ENCODE measurements around the gene BEST2. TPM values are rescaled to one million over a fixed set of nuclear protein-coding genes. Genes with fewer than 3 reads are reported as not detected.
A peak's percentile ranks its signal among the peaks of the same experiment; 100 is the strongest.

Gene BEST2
- total RNA-seq, 4 donors from 2014 or later: 20.5 to 82.0 (median 40.6) TPM; not detected in 1

DNA sequence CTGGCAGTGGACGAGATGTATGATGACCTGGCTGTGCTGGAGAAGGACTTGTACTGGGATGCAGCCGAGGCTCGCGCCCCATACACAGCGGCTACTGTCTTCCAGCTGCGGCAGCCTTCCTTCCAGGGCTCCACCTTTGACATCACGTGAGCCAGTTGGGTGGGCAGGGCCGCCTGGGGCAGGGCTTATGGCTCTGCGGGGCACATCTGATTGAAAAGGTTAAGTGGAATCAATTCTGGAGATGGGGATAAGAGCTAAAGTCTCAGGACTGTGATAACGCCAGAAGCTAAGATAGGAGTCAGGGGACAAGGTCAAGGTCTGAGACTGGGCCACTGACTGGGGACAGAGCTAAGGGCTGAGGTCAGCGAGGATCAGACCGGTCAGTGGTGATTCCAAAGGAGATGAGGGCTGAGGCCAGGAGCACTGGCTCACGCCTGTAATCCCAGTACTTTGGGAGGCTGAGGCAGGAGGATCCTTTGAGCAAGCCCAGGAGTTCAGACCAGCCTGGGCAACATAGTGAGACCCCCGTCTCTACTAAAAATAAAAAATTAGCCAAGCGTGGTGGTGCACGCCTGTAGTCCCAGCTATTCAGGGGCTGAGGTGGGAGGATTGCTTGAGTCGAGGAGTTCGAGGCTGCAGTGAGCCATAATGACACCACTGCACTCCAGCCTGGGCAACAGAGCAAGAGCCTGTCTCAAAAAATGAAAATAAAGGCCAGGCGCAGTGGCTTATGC is 4.7 kb downstream of the BEST2 start:
- H3K9me3 ChIP-seq: no peaks in the 10 kb centered on the region
- no peak for DNase-seq

DNA sequence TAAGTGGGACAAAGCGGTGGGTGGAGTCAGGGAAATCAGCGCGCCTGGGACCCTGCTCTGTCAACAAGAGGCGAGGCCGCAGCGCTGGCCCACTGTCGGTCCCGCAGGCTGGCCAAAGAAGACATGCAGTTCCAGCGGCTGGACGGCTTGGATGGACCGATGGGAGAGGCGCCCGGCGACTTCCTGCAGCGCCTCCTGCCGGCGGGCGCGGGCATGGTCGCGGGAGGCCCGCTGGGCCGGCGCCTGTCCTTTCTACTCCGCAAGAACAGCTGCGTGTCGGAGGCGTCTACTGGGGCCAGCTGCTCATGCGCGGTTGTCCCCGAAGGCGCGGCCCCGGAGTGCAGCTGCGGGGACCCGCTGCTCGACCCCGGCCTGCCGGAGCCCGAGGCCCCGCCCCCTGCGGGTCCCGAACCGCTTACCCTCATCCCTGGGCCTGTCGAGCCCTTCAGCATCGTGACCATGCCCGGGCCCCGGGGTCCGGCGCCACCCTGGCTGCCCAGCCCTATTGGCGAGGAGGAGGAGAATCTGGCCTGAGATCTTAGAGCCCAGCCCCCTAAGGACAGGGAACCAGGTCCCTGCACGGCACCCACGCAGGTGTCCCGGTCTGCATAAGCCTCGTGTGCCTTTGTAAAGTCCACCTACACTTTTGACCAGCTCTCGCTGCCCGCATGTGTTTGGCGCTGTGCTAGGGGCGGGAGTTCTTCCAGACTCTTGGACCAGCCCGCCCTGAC is 6.1 kb downstream of the BEST2 start:
- Histone ChIP-seq H3K36me3 (peaks cover 0 to 2% (median 0%) of the 10 kb centered on the region in 3 donors), H3K27ac (peak overlapping the region in 2 of 4 donors; percentile 11 to 30), H3K27me3 (no peaks in the 10 kb centered on the region), H3K4me3 (peak overlapping the region in 3 of 4 donors; percentile 39 to 41 (median 39)), H3K9me3 (no peaks in the 10 kb centered on the region), H3K4me1 (peaks cover 0 to 11% (median 4%) of the 10 kb centered on the region in 4 donors)
- DNase-seq: peak; percentile 41 to 84 (median 82)
- TF ChIP-seq, protein P1, sequence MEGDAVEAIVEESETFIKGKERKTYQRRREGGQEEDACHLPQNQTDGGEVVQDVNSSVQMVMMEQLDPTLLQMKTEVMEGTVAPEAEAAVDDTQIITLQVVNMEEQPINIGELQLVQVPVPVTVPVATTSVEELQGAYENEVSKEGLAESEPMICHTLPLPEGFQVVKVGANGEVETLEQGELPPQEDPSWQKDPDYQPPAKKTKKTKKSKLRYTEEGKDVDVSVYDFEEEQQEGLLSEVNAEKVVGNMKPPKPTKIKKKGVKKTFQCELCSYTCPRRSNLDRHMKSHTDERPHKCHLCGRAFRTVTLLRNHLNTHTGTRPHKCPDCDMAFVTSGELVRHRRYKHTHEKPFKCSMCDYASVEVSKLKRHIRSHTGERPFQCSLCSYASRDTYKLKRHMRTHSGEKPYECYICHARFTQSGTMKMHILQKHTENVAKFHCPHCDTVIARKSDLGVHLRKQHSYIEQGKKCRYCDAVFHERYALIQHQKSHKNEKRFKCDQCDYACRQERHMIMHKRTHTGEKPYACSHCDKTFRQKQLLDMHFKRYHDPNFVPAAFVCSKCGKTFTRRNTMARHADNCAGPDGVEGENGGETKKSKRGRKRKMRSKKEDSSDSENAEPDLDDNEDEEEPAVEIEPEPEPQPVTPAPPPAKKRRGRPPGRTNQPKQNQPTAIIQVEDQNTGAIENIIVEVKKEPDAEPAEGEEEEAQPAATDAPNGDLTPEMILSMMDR (IDR thresholded peaks at IDR 0.05): peak; percentile 74 to 93 (median 91)
- TF ChIP-seq POLR2A (IDR thresholded peaks at IDR 0.05): peak in 1 of 2 donors; percentile 12

More for the DNA sequence above, 4.7 kb downstream of the BEST2 start:
- Histone ChIP-seq H3K36me3 (no peaks in the 10 kb centered on the region), H3K4me3 (no peak overlapping the region), H3K27me3 (no peaks in the 10 kb centered on the region), H3K27ac (no peak overlapping the region), H3K4me1 (peaks cover 0 to 11% (median 4%) of the 10 kb centered on the region in 4 donors)
- TF ChIP-seq, protein P1 (IDR thresholded peaks at IDR 0.05): no peak
- no peak for TF ChIP-seq POLR2A (IDR thresholded peaks at IDR 0.05)

DNA sequence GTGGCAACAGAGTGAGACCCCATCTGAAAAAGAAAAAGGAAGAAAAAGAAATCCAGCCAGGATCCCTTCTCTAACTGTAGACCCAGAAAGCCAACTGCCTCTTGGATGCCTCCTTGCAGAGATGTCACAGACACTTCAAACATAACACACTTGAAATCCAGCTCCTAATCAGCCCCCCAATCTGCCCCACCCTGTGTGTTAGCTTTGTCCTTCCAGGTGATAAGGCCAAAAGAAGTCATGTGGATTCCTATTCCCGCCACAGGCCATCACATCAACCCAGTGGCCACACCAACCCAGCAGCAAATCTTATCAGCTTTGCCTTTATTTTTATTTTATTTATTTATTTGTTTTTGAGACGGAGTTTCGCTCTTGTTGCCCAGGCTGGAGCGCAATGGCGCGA is 8.1 kb downstream of the BEST2 start:
- Histone ChIP-seq H3K9me3 (no peaks in the 10 kb centered on the region), H3K27ac (no peak overlapping the region), H3K4me1 (peaks cover 0 to 11% (median 4%) of the 10 kb centered on the region in 4 donors), H3K36me3 (peaks cover 0 to 22% (median 0%) of the 10 kb centered on the region in 3 donors), H3K27me3 (no peaks in the 10 kb centered on the region), H3K4me3 (no peak overlapping the region)
- no peak for DNase-seq
- TF ChIP-seq, protein P1 (IDR thresholded peaks at IDR 0.05): no peak
- TF ChIP-seq POLR2A (IDR thresholded peaks at IDR 0.05): no peak

DNA sequence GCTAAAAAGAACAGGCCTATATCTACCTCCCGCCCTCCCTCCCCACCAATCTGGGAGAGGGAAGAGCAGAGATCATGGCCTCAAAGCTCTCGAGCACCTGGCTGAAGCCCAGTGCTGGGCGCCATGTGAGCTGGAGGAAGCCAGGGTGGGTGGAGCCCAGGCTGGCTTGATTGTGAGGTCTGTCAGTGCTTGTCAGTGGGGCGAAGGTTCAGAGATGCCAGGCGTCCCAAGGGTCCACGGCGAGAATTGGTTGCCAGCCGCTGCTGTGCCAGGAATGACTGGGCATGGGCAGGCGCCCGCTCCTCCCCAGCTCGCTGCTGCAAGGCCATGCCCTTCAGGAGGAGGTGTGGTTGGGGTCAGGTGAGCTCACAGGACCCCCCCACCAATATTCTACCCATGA is 11.5 kb downstream of the BEST2 start:
- peaks cover 0 to 34% (median 0%) of the 10 kb centered on the region in 3 donors for H3K36me3 ChIP-seq

DNA sequence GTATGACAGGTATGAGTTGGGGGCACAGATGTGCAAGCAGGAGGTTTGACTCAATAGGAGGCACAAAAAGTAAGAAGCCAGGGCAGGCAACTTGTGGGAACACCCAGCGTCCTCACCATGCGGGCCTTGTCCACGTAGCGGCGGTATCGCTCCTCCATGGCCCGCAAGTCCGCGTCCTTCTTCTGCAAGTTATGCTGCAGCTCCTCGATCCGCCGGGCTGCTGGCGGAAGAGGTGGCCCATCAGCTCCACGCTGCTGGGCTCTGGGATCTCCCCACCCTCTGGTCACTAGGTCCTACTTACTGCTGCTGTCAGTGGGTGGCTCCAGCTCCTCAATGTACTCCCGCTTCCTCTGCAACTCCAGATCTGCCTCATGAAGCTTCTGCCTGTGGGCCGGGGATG is 13.1 kb downstream of the BEST2 start:
- Histone ChIP-seq H3K27ac (no peak overlapping the region), H3K4me1 (peaks cover 0 to 7% (median 0%) of the 10 kb centered on the region in 4 donors), H3K9me3 (no peaks in the 10 kb centered on the region), H3K4me3 (no peak overlapping the region), H3K36me3 (peaks cover 0 to 37% (median 0%) of the 10 kb centered on the region in 3 donors), H3K27me3 (no peaks in the 10 kb centered on the region)
- TF ChIP-seq, protein P1 (IDR thresholded peaks at IDR 0.05): no peak
- TF ChIP-seq POLR2A (IDR thresholded peaks at IDR 0.05): no peak
- DNase-seq: no peak

More for the DNA sequence above, 11.5 kb downstream of the BEST2 start:
- peaks cover 0 to 7% (median 0%) of the 10 kb centered on the region in 4 donors for H3K4me1 ChIP-seq
- DNase-seq: no peak
- no peak for TF ChIP-seq POLR2A (IDR thresholded peaks at IDR 0.05)
- TF ChIP-seq, protein P1 (IDR thresholded peaks at IDR 0.05): no peak
- H3K27me3 ChIP-seq: no peaks in the 10 kb centered on the region
- no peak overlapping the region for H3K4me3 ChIP-seq
- H3K9me3 ChIP-seq: no peaks in the 10 kb centered on the region
- H3K27ac ChIP-seq: no peak overlapping the region
